Activated gamma-delta T cell treated with anti-CD3 and anti-CD28 coated beads, Interleukin-2, amount 50 U/mL, for 16 hours (primary cell): ENCODE results near the gene CSH1.
"Not testable (repeated sequence)": the region's sequence is repeated elsewhere in the genome, so short reads cannot be mapped to it uniquely, and the experiment has no call there.

ENCODE experiments used
- DNase-seq: peaks from one replicate; pipeline ENCODE4 v3.0.0-alpha.2; 2020; ENCODE audit warnings: low read depth

CSH1 gene

GRCh38 chr17:63904796-63905195 lies 8.4 kb upstream of the CSH1 start:
- DNase-seq: not testable (repeated sequence)

- not testable (repeated sequence) for DNase-seq
Observed at GRCh38 chr17:63903787-63904201, 7.4 kb upstream of the CSH1 start.

GRCh38 chr17:63901971-63902370 lies 5.6 kb upstream of the CSH1 start:
- not testable (repeated sequence) for DNase-seq

GRCh38 chr17:63898899-63899798 lies 2.8 kb upstream of the CSH1 start:
- not testable (repeated sequence) for DNase-seq

- DNase-seq: not testable (repeated sequence)
Observed at GRCh38 chr17:63894821-63895220, 1.6 kb downstream of the CSH1 start.

- DNase-seq: not testable (repeated sequence)
Observed at GRCh38 chr17:63894021-63894420, 2.4 kb downstream of the CSH1 start.

GRCh38 chr17:63892316-63893037 lies 3.9 kb downstream of the CSH1 start:
- not testable (repeated sequence) for DNase-seq

- not testable (repeated sequence) for DNase-seq
Observed at GRCh38 chr17:63889026-63889848, 7.1 kb downstream of the CSH1 start.

GRCh38 chr17:63885119-63885518 lies 11.3 kb downstream of the CSH1 start:
- DNase-seq: not testable (repeated sequence)

- not testable (repeated sequence) for DNase-seq
Observed at GRCh38 chr17:63882626-63883126, 13.7 kb downstream of the CSH1 start.

GRCh38 chr17:63881935-63882601 lies 14.3 kb downstream of the CSH1 start, which contains the start of gene GH2:
GH2 (minus strand) TSS chr17:63881944; CDS start chr17:63881801, 143 bp downstream.
- peak; percentile 31 for DNase-seq

GRCh38 chr17:63881337-63881736 lies 15.0 kb downstream of the CSH1 start:
- not testable (repeated sequence) for DNase-seq

GRCh38 chr17:63880706-63881105 lies 15.7 kb downstream of the CSH1 start:
- no peak for DNase-seq

- not testable (repeated sequence) for DNase-seq
Observed at GRCh38 chr17:63878413-63878812, 18.0 kb downstream of the CSH1 start.

- not testable (repeated sequence) for DNase-seq
Observed at GRCh38 chr17:63874693-63875092, 21.7 kb downstream of the CSH1 start.

GRCh38 chr17:63874061-63874626 lies 22.2 kb downstream of the CSH1 start:
- not testable (repeated sequence) for DNase-seq

GRCh38 chr17:63873577-63873976 lies 22.8 kb downstream of the CSH1 start, which contains the start of gene CSH2:
CSH2 (minus strand) TSS chr17:63873677; CDS start chr17:63873614, 63 bp downstream.
- DNase-seq: not testable (repeated sequence)

GRCh38 chr17:63871646-63872365 lies 24.6 kb downstream of the CSH1 start:
- not testable (repeated sequence) for DNase-seq

GRCh38 chr17:63870292-63870665 lies 26.1 kb downstream of the CSH1 start:
- DNase-seq: not testable (repeated sequence)
